ENCODE measurements around the gene DACT1.

Gene DACT1

DNA sequence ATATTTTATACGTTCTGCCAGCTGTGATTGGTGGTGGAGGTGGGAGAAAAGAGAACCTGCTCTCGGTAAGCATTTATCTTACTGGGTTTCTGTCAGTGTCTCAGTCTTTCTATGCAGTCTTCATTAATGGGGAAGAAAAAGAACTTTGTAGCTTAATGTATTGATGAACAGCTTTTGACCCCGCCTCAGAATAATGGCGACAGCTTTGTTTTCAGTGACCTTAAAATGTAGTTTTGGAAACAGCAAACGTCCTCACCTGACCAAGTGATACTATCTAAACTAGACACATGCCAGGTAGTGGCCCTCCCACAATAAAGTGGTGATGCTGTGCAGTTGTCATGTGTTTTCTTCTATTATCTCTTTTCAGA lies 1.4 kb downstream of the DACT1 start:
- no peak for ATAC-seq
- TF ChIP-seq ZNF70 (CRISPR knock-in tag; IDR thresholded peaks at IDR 0.05) (no peak), PPARA (CRISPR knock-in tag; IDR thresholded peaks at IDR 0.05; ENCODE audit: borderline replicate concordance) (no peak), RARB (CRISPR knock-in tag; IDR thresholded peaks at IDR 0.05) (no peak), TOX (CRISPR knock-in tag; IDR thresholded peaks at IDR 0.05; ENCODE audit: borderline replicate concordance) (no peak), SNAI2 (CRISPR knock-in tag; IDR thresholded peaks at IDR 0.05) (no peak), ZFP30 (CRISPR knock-in tag; IDR thresholded peaks at IDR 0.05) (no peak), CSDC2 (CRISPR knock-in tag; IDR thresholded peaks at IDR 0.05) (no peak), GLIS3 (CRISPR knock-in tag; IDR thresholded peaks at IDR 0.05) (no peak), ZNF565 (CRISPR knock-in tag; conservative IDR thresholded peaks at IDR 0.05; ENCODE audit: low read depth) (no peak), ESRRG (CRISPR knock-in tag; IDR thresholded peaks at IDR 0.05) (no peak), OSR1 (CRISPR knock-in tag; IDR thresholded peaks at IDR 0.05) (no peak), ZNF8 (CRISPR knock-in tag; IDR thresholded peaks at IDR 0.05) (no peak), TCF4 (CRISPR knock-in tag; IDR thresholded peaks at IDR 0.05; ENCODE audit: borderline replicate concordance) (no peak), BACH2 (CRISPR knock-in tag; IDR thresholded peaks at IDR 0.05; ENCODE audit: borderline replicate concordance) (no peak), ISL1 (CRISPR knock-in tag; IDR thresholded peaks at IDR 0.05) (no peak)
- TF ChIP-seq, protein P1, sequence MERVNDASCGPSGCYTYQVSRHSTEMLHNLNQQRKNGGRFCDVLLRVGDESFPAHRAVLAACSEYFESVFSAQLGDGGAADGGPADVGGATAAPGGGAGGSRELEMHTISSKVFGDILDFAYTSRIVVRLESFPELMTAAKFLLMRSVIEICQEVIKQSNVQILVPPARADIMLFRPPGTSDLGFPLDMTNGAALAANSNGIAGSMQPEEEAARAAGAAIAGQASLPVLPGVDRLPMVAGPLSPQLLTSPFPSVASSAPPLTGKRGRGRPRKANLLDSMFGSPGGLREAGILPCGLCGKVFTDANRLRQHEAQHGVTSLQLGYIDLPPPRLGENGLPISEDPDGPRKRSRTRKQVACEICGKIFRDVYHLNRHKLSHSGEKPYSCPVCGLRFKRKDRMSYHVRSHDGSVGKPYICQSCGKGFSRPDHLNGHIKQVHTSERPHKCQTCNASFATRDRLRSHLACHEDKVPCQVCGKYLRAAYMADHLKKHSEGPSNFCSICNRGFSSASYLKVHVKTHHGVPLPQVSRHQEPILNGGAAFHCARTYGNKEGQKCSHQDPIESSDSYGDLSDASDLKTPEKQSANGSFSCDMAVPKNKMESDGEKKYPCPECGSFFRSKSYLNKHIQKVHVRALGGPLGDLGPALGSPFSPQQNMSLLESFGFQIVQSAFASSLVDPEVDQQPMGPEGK (CRISPR knock-in tag; IDR thresholded peaks at IDR 0.05; ENCODE audit: borderline replicate concordance) = no peak
- TF ChIP-seq, protein P2, sequence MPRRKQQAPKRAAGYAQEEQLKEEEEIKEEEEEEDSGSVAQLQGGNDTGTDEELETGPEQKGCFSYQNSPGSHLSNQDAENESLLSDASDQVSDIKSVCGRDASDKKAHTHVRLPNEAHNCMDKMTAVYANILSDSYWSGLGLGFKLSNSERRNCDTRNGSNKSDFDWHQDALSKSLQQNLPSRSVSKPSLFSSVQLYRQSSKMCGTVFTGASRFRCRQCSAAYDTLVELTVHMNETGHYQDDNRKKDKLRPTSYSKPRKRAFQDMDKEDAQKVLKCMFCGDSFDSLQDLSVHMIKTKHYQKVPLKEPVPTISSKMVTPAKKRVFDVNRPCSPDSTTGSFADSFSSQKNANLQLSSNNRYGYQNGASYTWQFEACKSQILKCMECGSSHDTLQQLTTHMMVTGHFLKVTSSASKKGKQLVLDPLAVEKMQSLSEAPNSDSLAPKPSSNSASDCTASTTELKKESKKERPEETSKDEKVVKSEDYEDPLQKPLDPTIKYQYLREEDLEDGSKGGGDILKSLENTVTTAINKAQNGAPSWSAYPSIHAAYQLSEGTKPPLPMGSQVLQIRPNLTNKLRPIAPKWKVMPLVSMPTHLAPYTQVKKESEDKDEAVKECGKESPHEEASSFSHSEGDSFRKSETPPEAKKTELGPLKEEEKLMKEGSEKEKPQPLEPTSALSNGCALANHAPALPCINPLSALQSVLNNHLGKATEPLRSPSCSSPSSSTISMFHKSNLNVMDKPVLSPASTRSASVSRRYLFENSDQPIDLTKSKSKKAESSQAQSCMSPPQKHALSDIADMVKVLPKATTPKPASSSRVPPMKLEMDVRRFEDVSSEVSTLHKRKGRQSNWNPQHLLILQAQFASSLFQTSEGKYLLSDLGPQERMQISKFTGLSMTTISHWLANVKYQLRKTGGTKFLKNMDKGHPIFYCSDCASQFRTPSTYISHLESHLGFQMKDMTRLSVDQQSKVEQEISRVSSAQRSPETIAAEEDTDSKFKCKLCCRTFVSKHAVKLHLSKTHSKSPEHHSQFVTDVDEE (CRISPR knock-in tag; IDR thresholded peaks at IDR 0.05) = no peak
- TF ChIP-seq, protein P3, sequence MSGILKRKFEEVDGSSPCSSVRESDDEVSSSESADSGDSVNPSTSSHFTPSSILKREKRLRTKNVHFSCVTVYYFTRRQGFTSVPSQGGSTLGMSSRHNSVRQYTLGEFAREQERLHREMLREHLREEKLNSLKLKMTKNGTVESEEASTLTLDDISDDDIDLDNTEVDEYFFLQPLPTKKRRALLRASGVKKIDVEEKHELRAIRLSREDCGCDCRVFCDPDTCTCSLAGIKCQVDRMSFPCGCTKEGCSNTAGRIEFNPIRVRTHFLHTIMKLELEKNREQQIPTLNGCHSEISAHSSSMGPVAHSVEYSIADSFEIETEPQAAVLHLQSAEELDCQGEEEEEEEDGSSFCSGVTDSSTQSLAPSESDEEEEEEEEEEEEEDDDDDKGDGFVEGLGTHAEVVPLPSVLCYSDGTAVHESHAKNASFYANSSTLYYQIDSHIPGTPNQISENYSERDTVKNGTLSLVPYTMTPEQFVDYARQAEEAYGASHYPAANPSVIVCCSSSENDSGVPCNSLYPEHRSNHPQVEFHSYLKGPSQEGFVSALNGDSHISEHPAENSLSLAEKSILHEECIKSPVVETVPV (CRISPR knock-in tag; IDR thresholded peaks at IDR 0.05) = no peak
- TF ChIP-seq, protein P4, sequence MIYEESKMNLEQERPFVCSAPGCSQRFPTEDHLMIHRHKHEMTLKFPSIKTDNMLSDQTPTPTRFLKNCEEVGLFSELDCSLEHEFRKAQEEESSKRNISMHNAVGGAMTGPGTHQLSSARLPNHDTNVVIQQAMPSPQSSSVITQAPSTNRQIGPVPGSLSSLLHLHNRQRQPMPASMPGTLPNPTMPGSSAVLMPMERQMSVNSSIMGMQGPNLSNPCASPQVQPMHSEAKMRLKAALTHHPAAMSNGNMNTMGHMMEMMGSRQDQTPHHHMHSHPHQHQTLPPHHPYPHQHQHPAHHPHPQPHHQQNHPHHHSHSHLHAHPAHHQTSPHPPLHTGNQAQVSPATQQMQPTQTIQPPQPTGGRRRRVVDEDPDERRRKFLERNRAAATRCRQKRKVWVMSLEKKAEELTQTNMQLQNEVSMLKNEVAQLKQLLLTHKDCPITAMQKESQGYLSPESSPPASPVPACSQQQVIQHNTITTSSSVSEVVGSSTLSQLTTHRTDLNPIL (CRISPR knock-in tag; IDR thresholded peaks at IDR 0.05; ENCODE audit: low read depth) = no peak
- TF ChIP-seq, protein P5, sequence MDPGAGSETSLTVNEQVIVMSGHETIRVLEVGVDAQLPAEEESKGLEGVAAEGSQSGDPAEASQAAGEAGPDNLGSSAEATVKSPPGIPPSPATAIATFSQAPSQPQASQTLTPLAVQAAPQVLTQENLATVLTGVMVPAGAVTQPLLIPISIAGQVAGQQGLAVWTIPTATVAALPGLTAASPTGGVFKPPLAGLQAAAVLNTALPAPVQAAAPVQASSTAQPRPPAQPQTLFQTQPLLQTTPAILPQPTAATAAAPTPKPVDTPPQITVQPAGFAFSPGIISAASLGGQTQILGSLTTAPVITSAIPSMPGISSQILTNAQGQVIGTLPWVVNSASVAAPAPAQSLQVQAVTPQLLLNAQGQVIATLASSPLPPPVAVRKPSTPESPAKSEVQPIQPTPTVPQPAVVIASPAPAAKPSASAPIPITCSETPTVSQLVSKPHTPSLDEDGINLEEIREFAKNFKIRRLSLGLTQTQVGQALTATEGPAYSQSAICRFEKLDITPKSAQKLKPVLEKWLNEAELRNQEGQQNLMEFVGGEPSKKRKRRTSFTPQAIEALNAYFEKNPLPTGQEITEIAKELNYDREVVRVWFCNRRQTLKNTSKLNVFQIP (CRISPR knock-in tag; IDR thresholded peaks at IDR 0.05; ENCODE audit: borderline replicate concordance, low read depth) = no peak

DNA sequence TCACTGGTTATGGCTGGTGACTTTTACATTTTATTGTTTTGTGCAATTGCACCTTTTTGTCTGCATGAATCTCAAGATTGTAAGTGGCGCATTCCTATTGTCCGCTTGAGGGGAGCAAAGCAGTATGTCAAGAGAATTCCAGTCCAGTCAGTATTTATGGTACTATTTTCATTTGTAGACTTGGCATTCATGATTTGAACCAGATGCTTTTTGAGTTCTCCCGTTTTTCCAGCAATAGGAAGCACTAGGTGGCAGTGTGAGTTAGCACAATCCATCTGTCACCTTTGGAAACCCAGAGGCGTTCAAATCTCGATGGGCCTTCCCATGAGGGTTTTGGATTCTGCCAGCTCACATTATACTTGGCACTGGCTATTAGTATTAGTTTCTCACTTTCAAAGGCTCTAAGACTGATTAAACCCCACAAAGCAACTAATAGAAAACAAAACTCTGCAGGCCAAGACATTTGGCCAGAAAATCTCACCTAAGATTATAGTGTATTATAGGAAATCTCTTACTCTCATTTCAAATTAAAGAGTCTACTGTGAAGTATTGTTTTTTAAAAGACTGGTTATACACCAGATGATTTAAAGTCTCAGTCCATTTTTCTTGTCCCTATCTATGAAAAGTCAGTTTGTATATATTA lies 2.2 kb downstream of the DACT1 start:
- peak; percentile 66 for ATAC-seq
- no peak for TF ChIP-seq RARB (CRISPR knock-in tag; IDR thresholded peaks at IDR 0.05)
- TF ChIP-seq ZNF565 (CRISPR knock-in tag; conservative IDR thresholded peaks at IDR 0.05; ENCODE audit: low read depth) = no peak
- TF ChIP-seq, protein P2 (CRISPR knock-in tag; IDR thresholded peaks at IDR 0.05) = no peak
- TF ChIP-seq TOX (CRISPR knock-in tag; IDR thresholded peaks at IDR 0.05; ENCODE audit: borderline replicate concordance) = 0 out of 2 replicates have a peak, but pooled peaks have one; percentile 34
- TF ChIP-seq BACH2 (CRISPR knock-in tag; IDR thresholded peaks at IDR 0.05; ENCODE audit: borderline replicate concordance) = no peak
- no peak for TF ChIP-seq ARNTL (CRISPR knock-in tag; IDR thresholded peaks at IDR 0.05; ENCODE audit: borderline replicate concordance, low read depth)
- TF ChIP-seq TCF4 (CRISPR knock-in tag; IDR thresholded peaks at IDR 0.05; ENCODE audit: borderline replicate concordance) = peak; percentile 65; the same call in 1 of the 2 replicates
- no peak for TF ChIP-seq ZNF70 (CRISPR knock-in tag; IDR thresholded peaks at IDR 0.05)
- no peak for TF ChIP-seq OSR1 (CRISPR knock-in tag; IDR thresholded peaks at IDR 0.05)
- TF ChIP-seq, protein P4 (CRISPR knock-in tag; IDR thresholded peaks at IDR 0.05; ENCODE audit: low read depth) = no peak
- TF ChIP-seq, protein P5 (CRISPR knock-in tag; IDR thresholded peaks at IDR 0.05; ENCODE audit: borderline replicate concordance, low read depth) = no peak
- TF ChIP-seq ISL1 (CRISPR knock-in tag; IDR thresholded peaks at IDR 0.05) = peak; percentile 48; the same call in 1 of the 2 replicates
- TF ChIP-seq GLIS3 (CRISPR knock-in tag; IDR thresholded peaks at IDR 0.05) = no peak
